GM20431 (cell line): ENCODE measurements around the gene ARSI.

Source experiments
- in situ Hi-C: fragments of 300-500 bp; cut with MseI, MboI; formaldehyde crosslinking; loops from one replicate; pipeline ENCODE4 v1.15.0; 2020; ENCODE audit warnings: low sequenced_read_pairs; ENCODE audit not compliant: unreplicated experiment

The ARSI gene

GRCh38 chr5:150272531-150272930 lies 30.2 kb downstream of the ARSI start:
- in situ Hi-C loops: no loop called here

DNA sequence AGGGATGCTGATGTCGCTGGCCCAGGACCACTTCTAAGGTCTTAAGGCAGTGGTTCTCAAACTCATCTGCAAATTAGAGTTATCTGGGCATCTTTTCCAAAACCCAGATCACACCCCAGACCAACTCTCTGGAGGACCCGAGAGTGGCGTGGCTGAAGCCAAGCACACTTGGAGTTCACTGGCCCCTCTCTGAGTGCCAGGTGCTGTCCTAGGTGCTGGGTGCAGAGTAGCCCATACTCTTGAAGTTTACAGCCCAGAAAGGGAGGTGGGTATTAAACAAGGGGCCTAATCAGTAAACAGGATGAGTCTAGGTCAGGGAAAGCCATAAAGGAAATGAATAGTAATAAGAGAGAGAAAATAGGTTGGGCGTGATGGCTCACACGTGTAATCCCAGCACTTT lies 30.8 kb downstream of the ARSI start:
- in situ Hi-C loops: no loop called here

GRCh38 chr5:150271296-150271692 lies 31.4 kb downstream of the ARSI start:
- in situ Hi-C loops: no loop called here

GRCh38 chr5:150270541-150271295 lies 32.0 kb downstream of the ARSI start:
- in situ Hi-C loops: no loop called here

DNA sequence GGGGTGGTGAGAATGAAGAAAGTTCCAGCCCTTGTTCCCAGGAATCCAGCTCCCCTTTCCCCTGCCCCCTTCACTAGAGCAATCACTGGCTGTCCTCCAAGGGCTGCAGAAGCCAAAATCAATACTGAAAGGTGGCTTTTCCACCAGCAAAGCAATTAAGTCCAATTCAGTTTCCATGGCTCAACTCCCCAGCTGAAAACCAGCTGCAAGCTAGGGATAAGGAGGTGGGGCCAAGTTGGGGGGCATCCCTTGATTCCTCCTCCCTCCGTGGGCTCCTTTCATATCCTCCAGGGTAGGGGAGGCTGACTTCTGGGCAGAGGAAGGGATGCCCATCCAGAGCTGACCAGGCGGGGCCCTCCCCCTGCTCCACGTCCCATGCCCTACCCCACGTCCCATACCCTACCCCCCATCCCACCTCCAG lies 35.8 kb downstream of the ARSI start:
- in situ Hi-C loops: no loop called here

GRCh38 chr5:150265870-150266383 lies 36.8 kb downstream of the ARSI start:
- in situ Hi-C loops: no loop called here

DNA sequence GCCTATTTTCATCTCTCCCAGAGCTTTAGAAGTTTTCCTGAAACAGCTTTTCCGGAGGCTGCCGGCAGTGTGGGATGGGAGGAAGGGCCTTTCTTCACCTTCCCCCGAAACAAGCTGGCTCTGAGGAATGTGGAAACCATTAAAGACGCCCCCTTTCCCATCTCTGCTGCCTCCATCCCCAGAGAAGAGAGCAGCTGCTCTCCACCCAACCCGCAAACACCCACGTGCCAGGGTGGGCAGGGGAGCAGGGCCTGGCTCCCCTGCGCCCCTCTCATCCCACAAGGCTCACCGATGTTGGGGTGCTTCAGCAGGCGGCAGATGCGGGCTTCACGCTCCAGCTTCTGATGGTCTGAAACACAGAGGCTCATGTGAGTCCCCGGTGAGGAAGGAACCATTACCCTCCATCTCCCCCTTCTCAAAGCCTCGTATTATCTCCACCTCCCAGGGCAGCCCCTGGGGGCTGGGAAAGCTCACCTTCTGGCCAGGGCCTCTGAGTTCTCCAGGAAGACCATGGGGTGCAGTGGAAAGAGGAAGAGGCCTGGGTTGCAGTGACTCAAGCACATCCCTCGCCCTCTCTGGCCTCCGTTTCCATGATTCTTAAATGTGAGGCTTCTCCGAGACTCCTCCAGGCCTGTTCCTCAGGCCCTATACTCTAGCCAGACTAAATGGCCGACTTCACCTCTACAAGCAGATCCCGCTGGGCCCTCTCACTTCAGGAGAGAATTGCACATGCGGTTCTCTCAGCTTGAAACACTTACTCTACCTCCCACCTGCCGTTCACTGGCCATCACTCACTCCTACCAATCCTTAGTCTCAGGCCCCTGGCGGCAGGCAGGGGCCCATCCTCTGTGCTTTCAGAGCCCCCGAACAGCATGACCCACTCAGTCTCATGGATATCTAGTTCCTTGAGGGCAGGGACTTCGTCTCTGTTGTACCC lies 37.8 kb downstream of the ARSI start:
- in situ Hi-C loops: no loop called here

GRCh38 chr5:150263801-150264621 lies 38.7 kb downstream of the ARSI start:
- in situ Hi-C loops: no loop called here

- in situ Hi-C loops: no loop called here
These were observed 39.3 kb downstream of the ARSI start for GRCh38 chr5:150263375-150263775.

GRCh38 chr5:150262502-150262901 lies 40.2 kb downstream of the ARSI start:
- in situ Hi-C loops: no loop called here

- in situ Hi-C loops: no loop called here
These were observed 41.5 kb downstream of the ARSI start for GRCh38 chr5:150261231-150261630.

DNA sequence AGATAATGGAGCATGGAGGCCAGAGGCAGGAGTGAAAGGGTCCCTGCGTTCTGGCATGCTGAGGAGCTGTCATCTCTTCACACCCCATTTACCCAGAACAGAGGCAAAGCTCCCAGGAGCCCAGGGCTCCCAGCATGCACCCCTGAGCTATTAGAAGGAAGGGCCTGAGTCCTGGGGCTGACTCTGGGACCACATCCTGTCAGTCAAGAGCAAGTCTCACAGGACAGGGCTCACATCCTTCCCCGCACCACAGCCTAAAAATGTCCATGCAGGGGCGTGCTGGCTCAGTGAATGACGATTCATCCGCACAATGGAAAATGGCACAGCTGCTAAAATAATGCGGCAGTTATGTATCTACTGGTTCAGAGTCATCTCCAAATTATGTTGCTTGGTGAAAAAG lies 44.6 kb downstream of the ARSI start:
- in situ Hi-C loops: no loop called here

GRCh38 chr5:150257424-150257823 lies 45.3 kb downstream of the ARSI start:
- in situ Hi-C loops: no loop called here

DNA sequence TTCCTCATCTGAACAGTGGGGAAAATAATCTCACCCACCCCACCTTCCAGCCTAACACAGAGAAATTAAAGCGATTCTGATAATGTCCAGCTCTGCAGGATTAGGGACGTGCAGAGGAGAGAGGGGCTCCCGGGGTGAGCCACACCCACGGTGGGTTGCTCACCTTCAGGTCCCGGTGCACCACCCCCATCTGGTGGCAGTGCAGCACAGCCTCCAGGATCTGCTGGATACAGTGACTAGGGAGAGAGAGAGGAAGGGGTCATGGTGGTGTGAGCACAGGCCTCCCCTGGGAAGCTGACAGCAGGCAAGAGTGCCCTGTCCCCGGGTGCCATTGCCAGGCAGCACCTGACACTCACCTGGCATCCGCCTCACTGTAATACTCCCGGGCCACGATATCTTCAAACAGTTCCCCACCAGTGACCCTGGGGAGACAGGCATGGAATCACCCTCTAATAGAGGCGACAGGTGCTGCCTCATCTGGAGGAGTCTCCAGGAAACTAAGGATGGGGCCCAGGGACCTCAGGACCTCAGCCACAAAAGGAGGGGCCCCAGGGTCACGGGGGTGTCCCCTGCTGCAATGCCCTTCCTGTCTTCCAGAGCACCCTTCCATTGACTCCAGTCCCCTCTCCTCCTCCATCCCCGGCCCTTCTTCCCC lies 46.2 kb downstream of the ARSI start:
- in situ Hi-C loops: no loop called here

DNA sequence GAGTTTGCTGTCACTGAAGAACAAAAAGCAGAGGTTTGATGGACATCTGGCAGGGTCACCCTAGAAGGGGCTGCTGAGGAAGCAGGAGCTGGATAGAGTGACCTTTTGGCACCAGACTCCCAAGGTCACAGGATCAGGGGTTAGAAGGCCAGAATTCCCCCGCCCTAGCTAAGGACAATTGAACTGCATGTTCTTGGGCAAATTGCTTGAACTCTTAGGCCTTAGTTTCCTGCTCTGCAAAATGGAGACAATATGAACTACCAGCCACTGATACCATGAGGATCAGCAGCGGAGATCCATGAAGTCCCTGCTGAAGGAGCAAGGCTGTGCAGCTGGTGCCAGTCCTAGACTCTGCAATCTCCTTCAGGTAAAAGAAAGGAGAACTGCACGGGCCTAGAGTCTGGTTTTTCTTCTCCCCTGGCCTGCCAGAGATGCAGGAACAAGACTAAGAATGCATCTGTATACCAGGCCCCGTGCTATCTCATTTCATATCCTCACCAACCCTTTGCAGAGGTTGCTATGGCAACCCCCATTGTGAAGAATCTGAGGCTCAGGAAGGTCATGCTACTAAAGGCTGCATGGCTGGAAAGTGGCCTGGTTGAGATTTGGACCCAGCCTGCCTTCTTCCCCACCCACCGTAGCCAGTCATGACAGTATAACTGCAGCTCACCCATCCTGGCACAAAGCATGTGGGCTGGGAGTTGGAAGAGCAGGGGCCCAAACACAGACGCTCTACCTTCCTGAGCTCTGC lies 46.9 kb downstream of the ARSI start:
- in situ Hi-C loops: no loop called here

- in situ Hi-C loops: no loop called here
These were observed 47.9 kb downstream of the ARSI start for GRCh38 chr5:150254774-150255173.

- in situ Hi-C loops: no loop called here
These were observed 48.3 kb downstream of the ARSI start for GRCh38 chr5:150254363-150254762.

DNA sequence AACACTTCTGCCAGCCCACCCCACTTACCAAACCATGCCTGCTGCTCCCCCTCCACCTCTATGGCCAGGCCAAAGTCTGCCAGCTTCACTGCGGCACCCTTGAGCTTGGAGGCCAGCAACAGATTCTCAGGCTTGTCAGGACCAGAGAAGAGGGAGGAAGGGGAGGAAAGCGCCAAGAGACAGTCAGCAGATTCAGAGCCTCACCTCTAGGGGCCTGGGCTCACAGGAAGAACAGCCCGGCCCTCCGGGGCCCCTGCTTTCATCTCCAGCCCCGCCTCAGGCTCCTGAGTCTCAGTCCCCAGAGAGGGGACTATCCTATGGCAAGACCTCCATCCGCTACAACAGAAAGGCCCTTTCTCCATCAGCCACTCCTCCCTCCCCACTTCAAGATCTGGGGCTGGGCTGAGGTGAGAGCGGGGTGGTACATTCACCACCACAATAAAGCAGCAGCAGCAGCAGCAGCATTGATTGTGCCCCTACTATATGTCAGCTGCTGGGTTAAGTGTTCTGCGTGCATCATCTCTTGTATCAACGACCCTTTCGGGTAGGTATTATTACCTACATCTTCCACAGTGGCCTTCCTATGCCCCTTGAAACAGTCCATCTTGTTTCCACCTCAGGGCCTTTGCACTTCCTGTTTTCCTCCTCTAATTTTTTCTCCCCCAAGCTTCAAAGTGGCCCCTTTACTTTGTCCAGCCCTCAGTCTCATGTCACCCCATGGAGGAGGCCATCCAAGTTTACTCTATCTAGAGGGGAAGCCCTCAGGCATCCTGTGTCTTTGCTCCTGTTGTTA lies 49.1 kb downstream of the ARSI start:
- in situ Hi-C loops: no loop called here
